Esophagus muscularis mucosa (tissue), 3 donors: ENCODE results near the gene RBP4.

ENCODE experiments used
- CTCF ChIP-seq, 3 experiments: fragments of 200-600 bp in 2 of 3; fragments of 450-650 bp in 1 of 3; sonication (generic) in 2 of 3; IDR thresholded peaks; one replicate each; pipeline ENCODE4 v1.5.1; 2017 to 2019; ENCODE audit warnings: antibody characterized with exemption in 3 of 3, mild to moderate bottlenecking in 2 of 3, moderate library complexity in 1 of 3
- POLR2A ChIP-seq: fragments of 450-650 bp; IDR thresholded peaks from one replicate; pipeline ENCODE4 v1.6.1; 2017; ENCODE audit warnings: antibody characterized with exemption, moderate library complexity, mild to moderate bottlenecking, low read depth
- POLR2AphosphoS5 ChIP-seq, 2 donors: sonication (generic); formaldehyde crosslinking; IDR thresholded peaks; one replicate each; pipeline ENCODE4 v1.6.1; 2017; ENCODE audit warnings: antibody characterized with exemption in 2 of 2

DNA sequence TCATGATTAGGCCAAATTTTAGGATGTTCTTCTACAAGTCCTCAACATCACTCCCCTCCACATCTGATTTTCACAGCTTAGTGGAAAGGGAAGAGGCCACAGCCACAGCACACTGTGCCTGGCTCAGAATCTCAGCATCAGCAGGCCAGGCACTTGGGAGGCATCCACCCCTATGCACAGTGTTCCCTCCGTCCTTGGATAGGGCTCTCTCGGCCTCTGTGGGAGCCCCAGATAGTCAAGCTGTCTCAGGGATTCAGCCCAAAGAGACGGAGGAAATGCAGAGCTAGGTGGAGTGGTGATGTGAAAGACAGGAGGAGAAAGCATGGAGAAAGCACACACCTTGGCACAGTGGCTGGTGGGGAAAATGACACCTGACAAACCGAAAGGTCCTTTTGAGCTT lies 1.3 kb downstream of the RBP4 start:
- TF ChIP-seq CTCF (IDR thresholded peaks at IDR 0.05) (no peak), POLR2A (no peak), POLR2AphosphoS5 (IDR thresholded peaks at IDR 0.05) (no peak)
